A549 (cell line): ENCODE results near the gene ZNF710.
"Not testable (repeated sequence)": the region's sequence is repeated elsewhere in the genome, so short reads cannot be mapped to it uniquely, and the experiment has no call there.

Source experiments
- HOXA7 ChIP-seq: fragments of 250-450 bp; sonication (Bioruptor Pico); IDR thresholded peaks from 2 replicates; pipeline ENCODE4 v1.5.0; 2020; ENCODE audit warnings: mild to moderate bottlenecking, moderate library complexity
- NR3C1 ChIP-seq: fragments of >200 bp; sonication (Bioruptor Twin); formaldehyde crosslinking; IDR thresholded peaks from 3 replicates; pipeline ENCODE4 v1.6.1; 2017
- POLR2A ChIP-seq: IDR thresholded peaks from 2 replicates; pipeline ENCODE4 v1.6.1; 2012; ENCODE audit warnings: mild to moderate bottlenecking, low read length
- RAD21 ChIP-seq, 2 experiments: fragments of >200 bp in 1 of 2; sonication (Bioruptor Twin) in 1 of 2; formaldehyde crosslinking in 1 of 2; IDR thresholded peaks in 1 of 2; conservative IDR thresholded peaks in 1 of 2; 2 replicates in 1 of 2; 3 replicates in 1 of 2; pipeline ENCODE4 v1.6.1; 2012 to 2018; ENCODE audit warnings: inconsistent platforms in 1 of 2
- RFX5 ChIP-seq: fragments of 450-650 bp; IDR thresholded peaks from 2 replicates; pipeline ENCODE4 v1.7.1; 2014; ENCODE audit warnings: antibody characterized with exemption, mild to moderate bottlenecking, moderate library complexity
- SMC3 ChIP-seq: fragments of >200 bp; sonication (Bioruptor Twin); formaldehyde crosslinking; IDR thresholded peaks from 3 replicates; pipeline ENCODE4 v1.6.1; 2018; ENCODE audit warnings: inconsistent platforms
- TF ChIP-seq, protein P1 (sequence below): fragments of >200 bp; sonication (Bioruptor Twin); formaldehyde crosslinking; IDR thresholded peaks from 3 replicates; pipeline ENCODE4 v1.5.1; 2016
- TF ChIP-seq, protein P2 (sequence below): fragments of >200 bp; sonication (Bioruptor Twin); formaldehyde crosslinking; IDR thresholded peaks from 3 replicates; pipeline ENCODE4 v1.6.1; 2016
- TF ChIP-seq, protein P3 (sequence below): fragments of 200-600 bp; sonication (generic); IDR thresholded peaks from 2 replicates; pipeline ENCODE4 v1.6.1; 2016; ENCODE audit warnings: antibody characterized with exemption, mild to moderate bottlenecking, moderate library complexity

DNA sequence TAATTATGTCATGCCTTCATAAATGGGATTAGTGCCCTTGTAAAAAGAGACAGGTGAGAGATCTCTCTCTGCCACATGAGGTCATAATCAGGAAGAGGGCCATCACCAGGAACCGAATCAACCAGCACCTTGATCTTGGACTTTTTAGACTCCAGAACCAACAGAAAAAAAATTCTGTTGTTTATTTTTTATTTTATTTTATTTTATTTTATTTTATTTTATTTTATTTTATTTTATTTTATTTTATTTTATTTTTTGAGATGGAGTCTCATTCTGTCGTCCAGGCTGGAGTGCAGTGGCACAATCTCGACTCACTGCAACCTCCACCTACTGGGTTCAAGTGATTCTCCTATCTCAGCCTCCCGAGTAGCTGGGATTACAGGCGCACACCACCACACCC, 106.9 kb downstream of the ZNF710 start:
- TF ChIP-seq, protein P1, sequence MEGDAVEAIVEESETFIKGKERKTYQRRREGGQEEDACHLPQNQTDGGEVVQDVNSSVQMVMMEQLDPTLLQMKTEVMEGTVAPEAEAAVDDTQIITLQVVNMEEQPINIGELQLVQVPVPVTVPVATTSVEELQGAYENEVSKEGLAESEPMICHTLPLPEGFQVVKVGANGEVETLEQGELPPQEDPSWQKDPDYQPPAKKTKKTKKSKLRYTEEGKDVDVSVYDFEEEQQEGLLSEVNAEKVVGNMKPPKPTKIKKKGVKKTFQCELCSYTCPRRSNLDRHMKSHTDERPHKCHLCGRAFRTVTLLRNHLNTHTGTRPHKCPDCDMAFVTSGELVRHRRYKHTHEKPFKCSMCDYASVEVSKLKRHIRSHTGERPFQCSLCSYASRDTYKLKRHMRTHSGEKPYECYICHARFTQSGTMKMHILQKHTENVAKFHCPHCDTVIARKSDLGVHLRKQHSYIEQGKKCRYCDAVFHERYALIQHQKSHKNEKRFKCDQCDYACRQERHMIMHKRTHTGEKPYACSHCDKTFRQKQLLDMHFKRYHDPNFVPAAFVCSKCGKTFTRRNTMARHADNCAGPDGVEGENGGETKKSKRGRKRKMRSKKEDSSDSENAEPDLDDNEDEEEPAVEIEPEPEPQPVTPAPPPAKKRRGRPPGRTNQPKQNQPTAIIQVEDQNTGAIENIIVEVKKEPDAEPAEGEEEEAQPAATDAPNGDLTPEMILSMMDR: not testable (repeated sequence)
- not testable (repeated sequence) for TF ChIP-seq HOXA7 (CRISPR knock-in tag); SMC3; RAD21 (conservative IDR thresholded peaks at IDR 0.05 in 1 of 2, IDR thresholded peaks at IDR 0.05 in 1 of 2); NR3C1; POLR2A; RFX5
- TF ChIP-seq, protein P2, sequence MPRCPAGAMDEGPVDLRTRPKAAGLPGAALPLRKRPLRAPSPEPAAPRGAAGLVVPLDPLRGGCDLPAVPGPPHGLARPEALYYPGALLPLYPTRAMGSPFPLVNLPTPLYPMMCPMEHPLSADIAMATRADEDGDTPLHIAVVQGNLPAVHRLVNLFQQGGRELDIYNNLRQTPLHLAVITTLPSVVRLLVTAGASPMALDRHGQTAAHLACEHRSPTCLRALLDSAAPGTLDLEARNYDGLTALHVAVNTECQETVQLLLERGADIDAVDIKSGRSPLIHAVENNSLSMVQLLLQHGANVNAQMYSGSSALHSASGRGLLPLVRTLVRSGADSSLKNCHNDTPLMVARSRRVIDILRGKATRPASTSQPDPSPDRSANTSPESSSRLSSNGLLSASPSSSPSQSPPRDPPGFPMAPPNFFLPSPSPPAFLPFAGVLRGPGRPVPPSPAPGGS: not testable (repeated sequence)
- TF ChIP-seq, protein P3, sequence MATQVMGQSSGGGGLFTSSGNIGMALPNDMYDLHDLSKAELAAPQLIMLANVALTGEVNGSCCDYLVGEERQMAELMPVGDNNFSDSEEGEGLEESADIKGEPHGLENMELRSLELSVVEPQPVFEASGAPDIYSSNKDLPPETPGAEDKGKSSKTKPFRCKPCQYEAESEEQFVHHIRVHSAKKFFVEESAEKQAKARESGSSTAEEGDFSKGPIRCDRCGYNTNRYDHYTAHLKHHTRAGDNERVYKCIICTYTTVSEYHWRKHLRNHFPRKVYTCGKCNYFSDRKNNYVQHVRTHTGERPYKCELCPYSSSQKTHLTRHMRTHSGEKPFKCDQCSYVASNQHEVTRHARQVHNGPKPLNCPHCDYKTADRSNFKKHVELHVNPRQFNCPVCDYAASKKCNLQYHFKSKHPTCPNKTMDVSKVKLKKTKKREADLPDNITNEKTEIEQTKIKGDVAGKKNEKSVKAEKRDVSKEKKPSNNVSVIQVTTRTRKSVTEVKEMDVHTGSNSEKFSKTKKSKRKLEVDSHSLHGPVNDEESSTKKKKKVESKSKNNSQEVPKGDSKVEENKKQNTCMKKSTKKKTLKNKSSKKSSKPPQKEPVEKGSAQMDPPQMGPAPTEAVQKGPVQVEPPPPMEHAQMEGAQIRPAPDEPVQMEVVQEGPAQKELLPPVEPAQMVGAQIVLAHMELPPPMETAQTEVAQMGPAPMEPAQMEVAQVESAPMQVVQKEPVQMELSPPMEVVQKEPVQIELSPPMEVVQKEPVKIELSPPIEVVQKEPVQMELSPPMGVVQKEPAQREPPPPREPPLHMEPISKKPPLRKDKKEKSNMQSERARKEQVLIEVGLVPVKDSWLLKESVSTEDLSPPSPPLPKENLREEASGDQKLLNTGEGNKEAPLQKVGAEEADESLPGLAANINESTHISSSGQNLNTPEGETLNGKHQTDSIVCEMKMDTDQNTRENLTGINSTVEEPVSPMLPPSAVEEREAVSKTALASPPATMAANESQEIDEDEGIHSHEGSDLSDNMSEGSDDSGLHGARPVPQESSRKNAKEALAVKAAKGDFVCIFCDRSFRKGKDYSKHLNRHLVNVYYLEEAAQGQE: not testable (repeated sequence)
